K562 (cell line): ENCODE results near the gene HEPHL1. TPM values are rescaled to one million over a fixed set of nuclear protein-coding genes. Genes with fewer than 3 reads are reported as not detected.

Source experiments
- CEBPG ChIP-seq, 3 experiments: fragments of 200-800 bp in 1 of 3; sonication (Bioruptor generic) in 1 of 3; sonication (generic) in 1 of 3; formaldehyde crosslinking in 1 of 3; IDR thresholded peaks in 2 of 3; conservative IDR thresholded peaks in 1 of 3; 2 replicates each; pipeline versions ENCODE4 v1.6.1 to v1.8.0; 2016 to 2022; ENCODE audit warnings: missing compliant biosample characterization in 2 of 3, missing genetic modification characterization in 2 of 3, mild to moderate bottlenecking in 1 of 3, missing genetic modification reagents in 1 of 3
- CHD4 ChIP-seq: fragments of 200-600 bp; sonication (generic); IDR thresholded peaks from 3 replicates; pipeline ENCODE4 v1.6.1; 2012; ENCODE audit warnings: low read depth, mild to moderate bottlenecking, mixed read lengths, low read length, inconsistent platforms; ENCODE audit not compliant: insufficient read depth, insufficient replicate concordance, poor library complexity, severe bottlenecking
- MCM7 ChIP-seq, 2 experiments: fragments of 450-650 bp; IDR thresholded peaks; 2 replicates each; pipeline ENCODE4 v1.6.1; 2016 to 2018
- PHF20 ChIP-seq: fragments of 450-650 bp; IDR thresholded peaks from 2 replicates; pipeline ENCODE4 v1.6.1; 2018; ENCODE audit not compliant: partially characterized antibody
- RCOR1 ChIP-seq, 2 experiments: IDR thresholded peaks; 2 replicates each; pipeline ENCODE4 v1.6.1; 2012; ENCODE audit warnings: low read depth in 2 of 2, low read length in 2 of 2, borderline replicate concordance in 1 of 2, improper control_type of control experiment in 1 of 2
- SMAD4 ChIP-seq: fragments of 250-450 bp; sonication (Bioruptor Pico); conservative IDR thresholded peaks from 2 replicates; pipeline ENCODE4 v1.8.0; 2021; ENCODE audit warnings: inconsistent platforms, mild to moderate bottlenecking, moderate library complexity
- TAF1 ChIP-seq: IDR thresholded peaks from 2 replicates; pipeline ENCODE4 v1.6.1; 2011; ENCODE audit warnings: mild to moderate bottlenecking, low read length, moderate library complexity; ENCODE audit not compliant: insufficient read depth, control insufficient read depth, severe bottlenecking; ENCODE audit errors: extremely low read depth
- TGIF2 ChIP-seq: sonication (generic); formaldehyde crosslinking; IDR thresholded peaks from 2 replicates; pipeline ENCODE4 v1.8.1; 2022; ENCODE audit warnings: mild to moderate bottlenecking, missing genetic modification reagents, moderate library complexity
- ZKSCAN1 ChIP-seq: fragments of 150-350 bp; IDR thresholded peaks from 2 replicates; pipeline ENCODE4 v1.6.1; 2016; ENCODE audit warnings: low read depth, low read length
- polyA plus RNA-seq, 8 experiments: library from polyadenylated mRNA; depleted of rRNA in 4 of 8; stranded (reverse) in 5 of 8; unstranded in 3 of 8; fragments of >200 nt; fragmentation: Nextera tagmentation in 2 of 8; fragmentation: Illumina TruSeq in 1 of 8; extraction: Ambion mirVana in 2 of 8; extraction: Trizol in 1 of 8; gene quantifications; 2 replicates each; pipeline versions ENCODE4 v1.2.1 to v1.2.3, GENCODE V29; 2011 to 2014; ENCODE audit warnings: inconsistent platforms in 1 of 8, missing spikeins in 1 of 8
- total RNA-seq, 7 experiments: library from RNA; depleted of rRNA in 6 of 7; stranded (reverse); fragments of >200 nt in 6 of 7; fragmentation: Illumina TruSeq in 2 of 7; extraction: Trizol in 2 of 7; gene quantifications; 2 replicates each; pipeline versions ENCODE4 v1.2.1 to v1.2.3, GENCODE V29; 2011 to 2021; ENCODE audit warnings: low replicate concordance in 1 of 7
- TF ChIP-seq, protein P1 (sequence below): sonication (generic); formaldehyde crosslinking; IDR thresholded peaks from 2 replicates; pipeline ENCODE4 v1.8.1; 2023; ENCODE audit warnings: mild to moderate bottlenecking, missing genetic modification reagents
- TF ChIP-seq, protein P2 (sequence below): conservative IDR thresholded peaks from 2 replicates; pipeline ENCODE4 v1.6.1; 2011; ENCODE audit warnings: low read depth, mild to moderate bottlenecking, low read length; ENCODE audit not compliant: control insufficient read depth
- TF ChIP-seq, protein P3 (sequence below), 3 experiments: fragments of 200-800 bp in 1 of 3; sonication (Bioruptor generic) in 1 of 3; sonication (generic) in 1 of 3; formaldehyde crosslinking in 1 of 3; IDR thresholded peaks; 2 replicates each; pipeline versions ENCODE4 v1.6.1 to v1.8.0; 2016 to 2022; ENCODE audit warnings: mild to moderate bottlenecking in 2 of 3, missing compliant biosample characterization in 2 of 3, missing genetic modification characterization in 2 of 3, missing genetic modification reagents in 1 of 3
- TF ChIP-seq, protein P4 (sequence below): fragments of 250-450 bp; sonication (Bioruptor Pico); IDR thresholded peaks from 2 replicates; pipeline ENCODE4 v1.9.0; 2021; ENCODE audit warnings: mild to moderate bottlenecking, inconsistent platforms
- TF ChIP-seq, protein P5 (sequence below), 2 experiments: fragments of 450-650 bp; IDR thresholded peaks; 2 replicates each; pipeline ENCODE4 v1.6.1; 2016

Gene HEPHL1
- total and polyA plus RNA-seq, 9 of the 15 experiments (the other 6 are each of a cell fraction or from before 2014, with no cell fraction given) = 0.01 TPM; not detected in 8

DNA sequence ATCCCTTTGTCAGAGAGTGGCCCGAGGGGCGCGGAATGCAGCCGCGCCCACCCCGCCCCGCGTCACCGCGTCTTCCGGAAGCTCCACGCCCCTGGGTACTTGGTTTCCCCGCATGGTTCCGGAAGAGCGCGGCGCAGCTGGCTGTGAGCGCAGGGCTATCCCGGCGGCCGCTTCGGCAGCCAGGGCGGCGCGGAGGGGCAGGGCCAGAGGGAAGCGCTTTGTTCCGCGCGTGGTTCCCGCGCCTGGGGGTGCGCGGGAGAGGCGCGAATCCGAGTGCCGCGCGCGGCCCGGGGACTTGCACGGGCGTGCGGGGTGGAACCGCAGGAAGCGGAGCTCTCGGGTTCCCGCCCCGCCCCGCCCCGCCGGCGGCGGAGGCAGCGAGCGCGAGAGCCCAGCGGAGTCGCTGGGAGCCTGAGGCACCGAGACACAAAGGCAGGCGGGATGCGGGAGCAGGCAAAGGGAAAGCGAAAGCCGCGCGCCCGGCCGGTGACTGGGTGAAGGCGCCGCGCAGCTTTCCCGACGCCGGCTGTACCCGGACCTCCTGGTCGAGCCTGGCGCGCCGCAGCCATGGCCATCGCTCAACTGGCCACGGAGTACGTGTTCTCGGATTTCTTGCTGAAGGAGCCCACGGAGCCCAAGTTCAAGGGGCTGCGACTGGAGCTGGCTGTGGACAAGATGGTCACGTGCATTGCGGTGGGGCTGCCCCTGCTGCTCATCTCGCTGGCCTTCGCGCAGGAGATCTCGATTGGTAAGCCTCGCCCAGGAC is 107.8 kb downstream of the HEPHL1 start, which contains the start of gene PANX1 (continued):
- TF ChIP-seq, protein P1, sequence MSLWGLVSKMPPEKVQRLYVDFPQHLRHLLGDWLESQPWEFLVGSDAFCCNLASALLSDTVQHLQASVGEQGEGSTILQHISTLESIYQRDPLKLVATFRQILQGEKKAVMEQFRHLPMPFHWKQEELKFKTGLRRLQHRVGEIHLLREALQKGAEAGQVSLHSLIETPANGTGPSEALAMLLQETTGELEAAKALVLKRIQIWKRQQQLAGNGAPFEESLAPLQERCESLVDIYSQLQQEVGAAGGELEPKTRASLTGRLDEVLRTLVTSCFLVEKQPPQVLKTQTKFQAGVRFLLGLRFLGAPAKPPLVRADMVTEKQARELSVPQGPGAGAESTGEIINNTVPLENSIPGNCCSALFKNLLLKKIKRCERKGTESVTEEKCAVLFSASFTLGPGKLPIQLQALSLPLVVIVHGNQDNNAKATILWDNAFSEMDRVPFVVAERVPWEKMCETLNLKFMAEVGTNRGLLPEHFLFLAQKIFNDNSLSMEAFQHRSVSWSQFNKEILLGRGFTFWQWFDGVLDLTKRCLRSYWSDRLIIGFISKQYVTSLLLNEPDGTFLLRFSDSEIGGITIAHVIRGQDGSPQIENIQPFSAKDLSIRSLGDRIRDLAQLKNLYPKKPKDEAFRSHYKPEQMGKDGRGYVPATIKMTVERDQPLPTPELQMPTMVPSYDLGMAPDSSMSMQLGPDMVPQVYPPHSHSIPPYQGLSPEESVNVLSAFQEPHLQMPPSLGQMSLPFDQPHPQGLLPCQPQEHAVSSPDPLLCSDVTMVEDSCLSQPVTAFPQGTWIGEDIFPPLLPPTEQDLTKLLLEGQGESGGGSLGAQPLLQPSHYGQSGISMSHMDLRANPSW (CRISPR knock-in tag) = no peak
- TF ChIP-seq ZKSCAN1 (no peak), PHF20 (peak; percentile 10), CHD4 (no peak), RCOR1 (IDR thresholded peaks at IDR 0.05; ENCODE audit: borderline replicate concordance in 1 of 2, low read depth in 2 of 2, low read length in 2 of 2) (no peak), TAF1 (peak; percentile 55), CEBPG (CRISPR knock-in tag; IDR thresholded peaks at IDR 0.05) (no peak), CEBPG (tag; conservative IDR thresholded peaks at IDR 0.05 in 1 of 2, IDR thresholded peaks at IDR 0.05 in 1 of 2) (no peak), TGIF2 (CRISPR knock-in tag) (peak; percentile 83; the same call in 1 of the 2 replicates), MCM7 (IDR thresholded peaks at IDR 0.05) (no peak), SMAD4 (CRISPR knock-in tag) (peak; percentile 53; the same call in 1 of the 2 replicates)
- TF ChIP-seq, protein P2, sequence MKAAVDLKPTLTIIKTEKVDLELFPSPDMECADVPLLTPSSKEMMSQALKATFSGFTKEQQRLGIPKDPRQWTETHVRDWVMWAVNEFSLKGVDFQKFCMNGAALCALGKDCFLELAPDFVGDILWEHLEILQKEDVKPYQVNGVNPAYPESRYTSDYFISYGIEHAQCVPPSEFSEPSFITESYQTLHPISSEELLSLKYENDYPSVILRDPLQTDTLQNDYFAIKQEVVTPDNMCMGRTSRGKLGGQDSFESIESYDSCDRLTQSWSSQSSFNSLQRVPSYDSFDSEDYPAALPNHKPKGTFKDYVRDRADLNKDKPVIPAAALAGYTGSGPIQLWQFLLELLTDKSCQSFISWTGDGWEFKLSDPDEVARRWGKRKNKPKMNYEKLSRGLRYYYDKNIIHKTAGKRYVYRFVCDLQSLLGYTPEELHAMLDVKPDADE = peak; percentile 20; the same call in 1 of the 2 replicates
- TF ChIP-seq, protein P3, sequence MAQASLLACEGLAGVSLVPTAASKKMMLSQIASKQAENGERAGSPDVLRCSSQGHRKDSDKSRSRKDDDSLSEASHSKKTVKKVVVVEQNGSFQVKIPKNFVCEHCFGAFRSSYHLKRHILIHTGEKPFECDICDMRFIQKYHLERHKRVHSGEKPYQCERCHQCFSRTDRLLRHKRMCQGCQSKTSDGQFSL (CRISPR knock-in tag; IDR thresholded peaks at IDR 0.05) = no peak
- TF ChIP-seq, protein P3 (tag; IDR thresholded peaks at IDR 0.05) = no peak
- TF ChIP-seq, protein P4, sequence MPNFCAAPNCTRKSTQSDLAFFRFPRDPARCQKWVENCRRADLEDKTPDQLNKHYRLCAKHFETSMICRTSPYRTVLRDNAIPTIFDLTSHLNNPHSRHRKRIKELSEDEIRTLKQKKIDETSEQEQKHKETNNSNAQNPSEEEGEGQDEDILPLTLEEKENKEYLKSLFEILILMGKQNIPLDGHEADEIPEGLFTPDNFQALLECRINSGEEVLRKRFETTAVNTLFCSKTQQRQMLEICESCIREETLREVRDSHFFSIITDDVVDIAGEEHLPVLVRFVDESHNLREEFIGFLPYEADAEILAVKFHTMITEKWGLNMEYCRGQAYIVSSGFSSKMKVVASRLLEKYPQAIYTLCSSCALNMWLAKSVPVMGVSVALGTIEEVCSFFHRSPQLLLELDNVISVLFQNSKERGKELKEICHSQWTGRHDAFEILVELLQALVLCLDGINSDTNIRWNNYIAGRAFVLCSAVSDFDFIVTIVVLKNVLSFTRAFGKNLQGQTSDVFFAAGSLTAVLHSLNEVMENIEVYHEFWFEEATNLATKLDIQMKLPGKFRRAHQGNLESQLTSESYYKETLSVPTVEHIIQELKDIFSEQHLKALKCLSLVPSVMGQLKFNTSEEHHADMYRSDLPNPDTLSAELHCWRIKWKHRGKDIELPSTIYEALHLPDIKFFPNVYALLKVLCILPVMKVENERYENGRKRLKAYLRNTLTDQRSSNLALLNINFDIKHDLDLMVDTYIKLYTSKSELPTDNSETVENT (CRISPR knock-in tag) = 0 out of 2 replicates have a peak, but pooled peaks have one; percentile 35
- TF ChIP-seq, protein P5, sequence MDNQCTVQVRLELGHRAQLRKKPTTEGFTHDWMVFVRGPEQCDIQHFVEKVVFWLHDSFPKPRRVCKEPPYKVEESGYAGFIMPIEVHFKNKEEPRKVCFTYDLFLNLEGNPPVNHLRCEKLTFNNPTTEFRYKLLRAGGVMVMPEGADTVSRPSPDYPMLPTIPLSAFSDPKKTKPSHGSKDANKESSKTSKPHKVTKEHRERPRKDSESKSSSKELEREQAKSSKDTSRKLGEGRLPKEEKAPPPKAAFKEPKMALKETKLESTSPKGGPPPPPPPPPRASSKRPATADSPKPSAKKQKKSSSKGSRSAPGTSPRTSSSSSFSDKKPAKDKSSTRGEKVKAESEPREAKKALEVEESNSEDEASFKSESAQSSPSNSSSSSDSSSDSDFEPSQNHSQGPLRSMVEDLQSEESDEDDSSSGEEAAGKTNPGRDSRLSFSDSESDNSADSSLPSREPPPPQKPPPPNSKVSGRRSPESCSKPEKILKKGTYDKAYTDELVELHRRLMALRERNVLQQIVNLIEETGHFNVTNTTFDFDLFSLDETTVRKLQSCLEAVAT (IDR thresholded peaks at IDR 0.05) = peak in 1 of 2 experiments; percentile 86; a peak in 2 of 4 replicates
